ENCODE measurements around the gene TRAPPC12.
"Not testable (repeated sequence)": the region's sequence is repeated elsewhere in the genome, so short reads cannot be mapped to it uniquely, and the experiment has no call there.

TRAPPC12 gene

GRCh38 chr2:3492951-3493614 is 113.6 kb downstream of the TRAPPC12 start:
- peaks cover 33% of the 10 kb centered on the region for H3K36me3 ChIP-seq (ENCODE audit: control insufficient read depth, insufficient read depth, low read length, severe bottlenecking)
- DNase-seq (ENCODE audit: low read depth), result peak; percentile 89
- H3K9me3 ChIP-seq (ENCODE audit: control insufficient read depth, low read length), result no peaks in the 10 kb centered on the region
- no peaks in the 10 kb centered on the region for H3K27me3 ChIP-seq (replicated peaks; ENCODE audit: control insufficient read depth, insufficient read depth, low read length)
- peak overlapping the region; percentile 45 for H3K9ac ChIP-seq (ENCODE audit: low read length)
- H3K4me1 ChIP-seq (ENCODE audit: control insufficient read depth, insufficient read depth, low read length), result peaks cover 14% of the 10 kb centered on the region
- H3K4me3 ChIP-seq (ENCODE audit: low read length), result peak overlapping the region; percentile 26

GRCh38 chr2:3493615-3494007 is 114.1 kb downstream of the TRAPPC12 start:
- Histone ChIP-seq H3K4me1 (ENCODE audit: control insufficient read depth, insufficient read depth, low read length) (peaks cover 11% of the 10 kb centered on the region), H3K36me3 (ENCODE audit: control insufficient read depth, insufficient read depth, low read length, severe bottlenecking) (peaks cover 38% of the 10 kb centered on the region), H3K9ac (ENCODE audit: low read length) (peak overlapping the region; percentile 45), H3K27me3 (replicated peaks; ENCODE audit: control insufficient read depth, insufficient read depth, low read length) (no peaks in the 10 kb centered on the region), H3K9me3 (ENCODE audit: control insufficient read depth, low read length) (no peaks in the 10 kb centered on the region), H3K4me3 (ENCODE audit: low read length) (peak overlapping the region; percentile 26)
- DNase-seq (ENCODE audit: low read depth), result peak; percentile 8

- Histone ChIP-seq H3K9ac (ENCODE audit: low read length) (no peak overlapping the region), H3K36me3 (ENCODE audit: control insufficient read depth, insufficient read depth, low read length, severe bottlenecking) (peaks cover 53% of the 10 kb centered on the region), H3K9me3 (ENCODE audit: control insufficient read depth, low read length) (no peaks in the 10 kb centered on the region), H3K27me3 (replicated peaks; ENCODE audit: control insufficient read depth, insufficient read depth, low read length) (no peaks in the 10 kb centered on the region), H3K4me1 (ENCODE audit: control insufficient read depth, insufficient read depth, low read length) (peaks cover 11% of the 10 kb centered on the region), H3K4me3 (ENCODE audit: low read length) (no peak overlapping the region)
- DNase-seq (ENCODE audit: low read depth), result no peak
Observed at GRCh38 chr2:3494984-3495666, 115.6 kb downstream of the TRAPPC12 start.

DNA sequence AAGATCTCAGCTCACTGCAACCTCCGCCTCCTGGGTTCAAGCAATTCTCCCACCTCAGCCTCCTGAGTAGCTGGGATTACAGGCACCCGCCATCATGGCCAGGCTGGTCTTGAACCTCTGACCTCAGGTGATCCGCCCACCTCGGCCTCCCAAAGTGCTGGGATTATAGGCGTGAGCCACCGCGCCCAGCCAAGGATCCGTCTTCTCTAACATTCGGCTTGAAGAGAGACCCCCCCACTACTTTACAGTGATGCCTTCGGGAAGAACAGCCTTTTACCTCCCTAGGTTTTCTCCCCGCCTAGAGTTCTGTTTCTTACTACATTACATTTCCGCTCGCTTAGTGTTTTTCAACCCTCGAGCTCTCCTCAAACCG is 117.2 kb downstream of the TRAPPC12 start:
- H3K4me3 ChIP-seq (ENCODE audit: low read length); H3K9me3 ChIP-seq (ENCODE audit: control insufficient read depth, low read length); H3K9ac ChIP-seq (ENCODE audit: low read length); H3K27me3 ChIP-seq (replicated peaks; ENCODE audit: control insufficient read depth, insufficient read depth, low read length); DNase-seq (ENCODE audit: low read depth): not testable (repeated sequence)
- H3K36me3 ChIP-seq (ENCODE audit: control insufficient read depth, insufficient read depth, low read length, severe bottlenecking), result peaks cover 65% of the 10 kb centered on the region
- peaks cover 11% of the 10 kb centered on the region for H3K4me1 ChIP-seq (ENCODE audit: control insufficient read depth, insufficient read depth, low read length)

DNA sequence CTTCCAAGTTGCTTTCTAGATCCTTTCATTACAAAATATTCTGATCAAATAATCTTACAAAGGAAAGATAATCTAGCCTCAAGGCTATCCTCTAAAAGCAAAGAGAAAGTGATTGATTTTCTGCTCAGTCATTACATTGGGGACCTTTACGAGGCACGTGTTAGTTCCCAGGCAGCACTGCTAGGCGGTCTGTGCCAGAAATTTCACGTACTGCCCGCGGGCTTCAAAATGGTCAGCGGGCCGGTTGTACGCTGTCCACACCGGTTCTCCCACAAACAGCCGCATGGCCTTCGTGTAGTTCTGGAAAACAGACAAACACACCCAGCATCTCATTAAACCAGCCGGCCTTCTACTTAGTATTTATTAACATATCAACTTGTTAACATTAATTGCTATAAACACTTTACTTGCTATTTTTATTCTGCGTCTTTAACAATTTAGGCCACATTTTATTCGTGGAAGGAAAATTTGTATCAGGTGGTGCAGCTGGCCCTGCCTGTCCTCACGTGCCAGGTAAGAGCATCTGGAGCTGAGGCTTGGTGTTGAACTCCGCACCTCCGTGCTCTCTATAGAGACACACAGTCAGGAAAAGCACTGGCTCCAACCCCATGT is 119.4 kb downstream of the TRAPPC12 start:
- no peaks in the 10 kb centered on the region for H3K9me3 ChIP-seq (ENCODE audit: control insufficient read depth, low read length)
- no peak for DNase-seq (ENCODE audit: low read depth)
- peaks cover 4% of the 10 kb centered on the region for H3K4me1 ChIP-seq (ENCODE audit: control insufficient read depth, insufficient read depth, low read length)

GRCh38 chr2:3500326-3500899 is 120.9 kb downstream of the TRAPPC12 start:
- H3K4me1 ChIP-seq (ENCODE audit: control insufficient read depth, insufficient read depth, low read length), result no peaks in the 10 kb centered on the region
- DNase-seq (ENCODE audit: low read depth), result no peak
- no peaks in the 10 kb centered on the region for H3K27me3 ChIP-seq (replicated peaks; ENCODE audit: control insufficient read depth, insufficient read depth, low read length)
- H3K36me3 ChIP-seq (ENCODE audit: control insufficient read depth, insufficient read depth, low read length, severe bottlenecking), result peaks cover 87% of the 10 kb centered on the region
- H3K9ac ChIP-seq (ENCODE audit: low read length), result no peak overlapping the region
- H3K4me3 ChIP-seq (ENCODE audit: low read length), result no peak overlapping the region
- no peaks in the 10 kb centered on the region for H3K9me3 ChIP-seq (ENCODE audit: control insufficient read depth, low read length)

More for the DNA sequence above, 119.4 kb downstream of the TRAPPC12 start:
- no peak overlapping the region for H3K9ac ChIP-seq (ENCODE audit: low read length)
- H3K27me3 ChIP-seq (replicated peaks; ENCODE audit: control insufficient read depth, insufficient read depth, low read length), result no peaks in the 10 kb centered on the region
- H3K36me3 ChIP-seq (ENCODE audit: control insufficient read depth, insufficient read depth, low read length, severe bottlenecking), result peaks cover 79% of the 10 kb centered on the region
- H3K4me3 ChIP-seq (ENCODE audit: low read length), result no peak overlapping the region

DNA sequence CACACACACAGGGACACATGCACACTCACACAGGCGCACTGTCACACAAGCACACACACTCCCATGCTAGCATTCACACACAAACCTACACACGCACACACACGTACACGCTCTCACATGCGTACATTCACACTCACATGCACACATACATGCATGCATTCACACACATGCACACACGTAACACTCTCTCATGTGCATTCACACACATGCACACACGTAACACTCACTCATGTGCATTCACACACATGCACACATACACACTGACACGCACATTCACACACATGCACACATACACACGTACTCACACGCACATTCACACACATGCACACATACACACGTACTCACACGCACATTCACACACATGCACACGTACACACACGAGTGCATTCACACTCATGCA is 123.6 kb downstream of the TRAPPC12 start:
- Histone ChIP-seq H3K4me1 (ENCODE audit: control insufficient read depth, insufficient read depth, low read length) (no peaks in the 10 kb centered on the region), H3K27me3 (replicated peaks; ENCODE audit: control insufficient read depth, insufficient read depth, low read length) (no peaks in the 10 kb centered on the region), H3K36me3 (ENCODE audit: control insufficient read depth, insufficient read depth, low read length, severe bottlenecking) (peaks cover 82% of the 10 kb centered on the region), H3K4me3 (ENCODE audit: low read length) (no peak overlapping the region), H3K9me3 (ENCODE audit: control insufficient read depth, low read length) (no peaks in the 10 kb centered on the region), H3K9ac (ENCODE audit: low read length) (no peak overlapping the region)
- DNase-seq (ENCODE audit: low read depth), result no peak

DNA sequence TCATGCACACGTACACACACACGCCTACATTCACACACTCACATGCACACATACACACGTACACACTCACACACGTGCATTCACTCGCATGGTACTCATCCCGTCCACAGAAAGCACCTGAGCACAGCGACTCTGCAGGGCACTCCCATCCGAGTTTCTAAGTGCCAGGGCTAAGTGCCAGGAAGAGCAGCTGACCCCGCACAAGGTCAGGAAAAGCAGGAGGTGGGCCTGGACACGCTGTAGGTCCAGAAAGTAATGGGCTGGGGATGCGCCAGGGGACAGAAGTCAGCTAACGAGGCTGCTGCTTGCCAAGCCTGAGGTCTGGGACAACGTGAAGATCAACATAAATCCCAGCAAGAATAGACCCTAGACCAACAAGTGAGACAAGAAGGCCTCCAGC is 124.0 kb downstream of the TRAPPC12 start:
- H3K4me1 ChIP-seq (ENCODE audit: control insufficient read depth, insufficient read depth, low read length), result no peaks in the 10 kb centered on the region
- no peak for DNase-seq (ENCODE audit: low read depth)
- H3K36me3 ChIP-seq (ENCODE audit: control insufficient read depth, insufficient read depth, low read length, severe bottlenecking), result peaks cover 80% of the 10 kb centered on the region

DNA sequence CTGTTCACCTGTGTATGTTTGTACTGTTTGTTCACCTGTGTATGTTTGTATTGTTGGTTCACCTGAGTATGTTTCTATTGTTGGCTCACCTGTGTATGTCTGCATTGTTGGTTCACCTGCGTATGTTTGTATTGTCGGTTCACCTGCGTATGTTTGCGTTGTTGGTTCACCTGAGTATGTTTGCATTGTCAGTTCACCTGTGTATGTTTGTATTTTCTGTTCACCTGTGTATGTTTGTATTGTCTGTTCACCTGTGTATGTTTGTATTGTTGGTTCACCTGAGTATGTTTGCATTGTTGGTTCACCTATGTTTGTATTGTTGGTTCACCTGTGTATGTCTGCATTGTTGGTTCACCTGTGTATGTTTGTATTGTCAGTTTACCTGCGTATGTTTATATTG is 125.2 kb downstream of the TRAPPC12 start:
- Histone ChIP-seq H3K9ac (ENCODE audit: low read length) (no peak overlapping the region), H3K4me3 (ENCODE audit: low read length) (no peak overlapping the region), H3K4me1 (ENCODE audit: control insufficient read depth, insufficient read depth, low read length) (no peaks in the 10 kb centered on the region), H3K36me3 (ENCODE audit: control insufficient read depth, insufficient read depth, low read length, severe bottlenecking) (peaks cover 70% of the 10 kb centered on the region), H3K27me3 (replicated peaks; ENCODE audit: control insufficient read depth, insufficient read depth, low read length) (no peaks in the 10 kb centered on the region), H3K9me3 (ENCODE audit: control insufficient read depth, low read length) (no peaks in the 10 kb centered on the region)
- no peak for DNase-seq (ENCODE audit: low read depth)

More for the DNA sequence above, 124.0 kb downstream of the TRAPPC12 start:
- Histone ChIP-seq H3K4me3 (ENCODE audit: low read length) (no peak overlapping the region), H3K27me3 (replicated peaks; ENCODE audit: control insufficient read depth, insufficient read depth, low read length) (no peaks in the 10 kb centered on the region), H3K9ac (ENCODE audit: low read length) (no peak overlapping the region), H3K9me3 (ENCODE audit: control insufficient read depth, low read length) (no peaks in the 10 kb centered on the region)

GRCh38 chr2:3505771-3506170 is 126.3 kb downstream of the TRAPPC12 start:
- H3K9me3 ChIP-seq (ENCODE audit: control insufficient read depth, low read length), result no peaks in the 10 kb centered on the region
- DNase-seq (ENCODE audit: low read depth), result no peak
- peaks cover 67% of the 10 kb centered on the region for H3K36me3 ChIP-seq (ENCODE audit: control insufficient read depth, insufficient read depth, low read length, severe bottlenecking)
- H3K9ac ChIP-seq (ENCODE audit: low read length), result no peak overlapping the region
- no peak overlapping the region for H3K4me3 ChIP-seq (ENCODE audit: low read length)
- H3K4me1 ChIP-seq (ENCODE audit: control insufficient read depth, insufficient read depth, low read length), result no peaks in the 10 kb centered on the region
- H3K27me3 ChIP-seq (replicated peaks; ENCODE audit: control insufficient read depth, insufficient read depth, low read length), result no peaks in the 10 kb centered on the region

DNA sequence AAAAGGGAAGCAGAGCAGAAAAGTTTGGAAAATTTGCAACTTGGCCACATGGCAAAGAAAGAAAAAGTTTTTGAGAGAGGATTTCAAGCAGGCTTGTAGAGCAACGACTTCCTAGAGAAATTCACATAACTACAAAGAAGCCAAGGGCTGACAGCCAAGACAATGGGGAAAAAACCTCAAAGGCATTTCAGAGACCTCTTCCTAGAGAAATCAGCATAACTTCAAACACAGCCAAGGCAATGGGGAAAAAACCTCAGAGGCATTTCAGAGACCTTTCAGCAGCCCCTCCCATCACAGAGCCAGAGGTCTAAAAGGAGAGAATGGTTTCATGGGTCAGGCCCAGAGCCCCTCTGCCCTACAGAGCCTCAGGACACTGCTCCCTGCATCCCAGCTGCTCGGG is 132.6 kb downstream of the TRAPPC12 start:
- Histone ChIP-seq H3K27me3 (replicated peaks; ENCODE audit: control insufficient read depth, insufficient read depth, low read length) (no peaks in the 10 kb centered on the region), H3K36me3 (ENCODE audit: control insufficient read depth, insufficient read depth, low read length, severe bottlenecking) (peaks cover 52% of the 10 kb centered on the region), H3K4me1 (ENCODE audit: control insufficient read depth, insufficient read depth, low read length) (peaks cover 6% of the 10 kb centered on the region), H3K9me3 (ENCODE audit: control insufficient read depth, low read length) (no peaks in the 10 kb centered on the region), H3K4me3 (ENCODE audit: low read length) (no peak overlapping the region), H3K9ac (ENCODE audit: low read length) (no peak overlapping the region)
- DNase-seq (ENCODE audit: low read depth), result no peak
